Endometrial microvascular endothelial cells (primary cell): Measurements from ENCODE around the gene SPEF2. TPM values are rescaled to one million over a fixed set of nuclear protein-coding genes. Genes with fewer than 3 reads are reported as not detected.

ENCODE experiments used
- in situ Hi-C: cut with HindIII; loops from 2 replicates; pipeline ENCODE4 v1.10.0; 2017; ENCODE audit warnings: low sequenced_read_pairs, low pct_unique_long_range_greater_than_20kb; ENCODE audit errors: inconsistent ontology term
- total RNA-seq: library from RNA; depleted of rRNA; stranded (reverse); fragments of >200 nt; gene quantifications from one replicate; pipeline ENCODE4 v1.2.3, GENCODE V29; 2015; ENCODE audit errors: inconsistent ontology term

SPEF2 gene
- total RNA-seq, 1 donor from 2014 or later: 0.09 TPM

- in situ Hi-C loops: no loop called here
Measured at GRCh38 chr5:35861718-35862117, 244.1 kb downstream of the SPEF2 start.

DNA sequence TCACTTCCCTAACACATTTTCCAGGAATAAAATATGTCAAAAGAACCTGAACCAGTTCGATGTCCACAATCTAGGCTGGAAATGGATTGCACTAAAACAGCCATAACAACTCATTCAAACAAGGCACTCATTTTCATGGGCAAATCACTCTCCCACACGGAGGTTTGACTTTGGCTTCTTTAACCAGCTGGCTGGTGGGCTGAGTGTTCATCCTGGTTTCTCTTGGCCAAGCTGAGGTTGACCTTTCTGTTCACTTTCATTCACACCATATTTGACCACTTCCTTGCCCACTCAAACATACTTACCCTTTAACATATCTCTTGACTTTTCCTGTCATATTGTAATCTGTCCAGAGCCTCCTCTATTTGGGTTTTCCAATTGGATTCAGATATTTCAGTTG, 244.5 kb downstream of the SPEF2 start:
- in situ Hi-C loops: no loop called here

DNA sequence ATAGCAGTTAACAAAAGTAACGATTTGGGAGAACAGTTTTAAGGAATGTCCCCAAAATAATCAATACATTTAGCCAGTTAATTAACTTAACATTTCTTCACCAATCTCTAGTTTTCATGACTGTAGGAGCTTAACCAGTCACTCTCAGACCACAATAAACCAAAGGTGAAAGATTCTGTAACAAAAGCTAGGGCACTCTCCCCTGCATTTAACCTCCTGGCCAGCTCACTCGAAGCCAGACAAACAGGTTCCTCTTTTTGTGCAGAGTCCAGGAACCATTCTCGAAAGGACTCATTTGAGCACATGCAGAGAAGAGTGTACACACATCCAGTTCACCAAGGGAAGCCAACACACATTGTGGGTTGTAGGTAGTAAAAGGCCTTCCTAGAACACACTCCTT, 245.5 kb downstream of the SPEF2 start:
- in situ Hi-C loops: no loop called here

Other genes starting within 250 kb of the SPEF2 start
- gene IL7R, start 239.0 kb downstream of the SPEF2 start, total RNA-seq: 9.2 TPM